ENCODE results near the gene FAM120A. TPM values are rescaled to one million over a fixed set of nuclear protein-coding genes. Genes with fewer than 3 reads are reported as not detected.
A peak's percentile ranks its signal among the peaks of the same experiment; 100 is the strongest.

The FAM120A gene
- total RNA-seq, 2 donors from 2014 or later = 38.3 to 46.1 TPM

DNA sequence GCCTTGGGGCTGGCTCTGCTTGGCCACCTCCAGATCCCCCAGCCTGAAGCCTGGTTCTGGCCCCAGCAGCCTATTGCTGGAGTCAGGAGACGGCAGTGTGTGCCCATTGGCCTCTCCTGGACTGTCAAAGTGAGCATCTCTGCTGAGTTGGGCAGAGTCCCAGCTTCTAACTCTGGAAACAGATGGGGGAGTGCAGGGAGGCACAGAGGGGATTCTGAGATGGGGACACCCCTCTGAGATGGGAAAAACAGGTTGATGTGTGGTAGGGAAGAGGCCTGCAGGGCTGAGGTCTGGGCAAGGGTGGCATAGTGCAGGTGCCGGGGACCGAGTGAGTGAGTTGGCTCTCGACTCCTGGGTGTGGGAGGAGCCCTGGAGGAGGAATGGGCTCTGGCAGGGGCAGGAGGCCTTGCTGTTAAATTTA, 152.4 kb downstream of the FAM120A start:
- no peaks in the 10 kb centered on the region for H3K27me3 Mint-ChIP-seq (ENCODE audit: insufficient read depth)
- H3K4me3 Mint-ChIP-seq = no peak overlapping the region
- Histone ChIP-seq H3K4me1 (ENCODE audit: control insufficient read depth, insufficient read depth, low read length) (peaks cover 6% of the 10 kb centered on the region), H3K27me3 (ENCODE audit: control insufficient read depth, insufficient read depth, low read length, poor library complexity, severe bottlenecking) (no peaks in the 10 kb centered on the region), H3K9ac (ENCODE audit: extremely low read depth, low read length, poor library complexity, severe bottlenecking) (no peak overlapping the region), H3K9me3 (ENCODE audit: control insufficient read depth, low read length) (peaks cover 13% of the 10 kb centered on the region), H3K27ac (ENCODE audit: low read depth, low read length) (no peak overlapping the region), H3K36me3 (ENCODE audit: control insufficient read depth, insufficient read depth, low read length) (no peaks in the 10 kb centered on the region), H3K4me3 (ENCODE audit: low read length) (no peak overlapping the region)
- H3K9me3 Mint-ChIP-seq = peaks cover 25% of the 10 kb centered on the region
- WGBS, 2 experiments (ENCODE audit: insufficient coverage in 1 of 2, insufficient read length in 1 of 2) = 69% methylated on average over 4 of the region's 4 CpGs; no CpG with 5 or more reads in 1 of the 2 experiments
- DNase-seq = no peak
- H3K27ac Mint-ChIP-seq = peak overlapping the region; percentile 41
- peaks cover 27% of the 10 kb centered on the region for H3K4me1 Mint-ChIP-seq
- H3K36me3 Mint-ChIP-seq (ENCODE audit: low read depth) = peaks cover 16% of the 10 kb centered on the region
- TF ChIP-seq, protein P1, sequence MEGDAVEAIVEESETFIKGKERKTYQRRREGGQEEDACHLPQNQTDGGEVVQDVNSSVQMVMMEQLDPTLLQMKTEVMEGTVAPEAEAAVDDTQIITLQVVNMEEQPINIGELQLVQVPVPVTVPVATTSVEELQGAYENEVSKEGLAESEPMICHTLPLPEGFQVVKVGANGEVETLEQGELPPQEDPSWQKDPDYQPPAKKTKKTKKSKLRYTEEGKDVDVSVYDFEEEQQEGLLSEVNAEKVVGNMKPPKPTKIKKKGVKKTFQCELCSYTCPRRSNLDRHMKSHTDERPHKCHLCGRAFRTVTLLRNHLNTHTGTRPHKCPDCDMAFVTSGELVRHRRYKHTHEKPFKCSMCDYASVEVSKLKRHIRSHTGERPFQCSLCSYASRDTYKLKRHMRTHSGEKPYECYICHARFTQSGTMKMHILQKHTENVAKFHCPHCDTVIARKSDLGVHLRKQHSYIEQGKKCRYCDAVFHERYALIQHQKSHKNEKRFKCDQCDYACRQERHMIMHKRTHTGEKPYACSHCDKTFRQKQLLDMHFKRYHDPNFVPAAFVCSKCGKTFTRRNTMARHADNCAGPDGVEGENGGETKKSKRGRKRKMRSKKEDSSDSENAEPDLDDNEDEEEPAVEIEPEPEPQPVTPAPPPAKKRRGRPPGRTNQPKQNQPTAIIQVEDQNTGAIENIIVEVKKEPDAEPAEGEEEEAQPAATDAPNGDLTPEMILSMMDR (conservative IDR thresholded peaks at IDR 0.05) = no peak

DNA sequence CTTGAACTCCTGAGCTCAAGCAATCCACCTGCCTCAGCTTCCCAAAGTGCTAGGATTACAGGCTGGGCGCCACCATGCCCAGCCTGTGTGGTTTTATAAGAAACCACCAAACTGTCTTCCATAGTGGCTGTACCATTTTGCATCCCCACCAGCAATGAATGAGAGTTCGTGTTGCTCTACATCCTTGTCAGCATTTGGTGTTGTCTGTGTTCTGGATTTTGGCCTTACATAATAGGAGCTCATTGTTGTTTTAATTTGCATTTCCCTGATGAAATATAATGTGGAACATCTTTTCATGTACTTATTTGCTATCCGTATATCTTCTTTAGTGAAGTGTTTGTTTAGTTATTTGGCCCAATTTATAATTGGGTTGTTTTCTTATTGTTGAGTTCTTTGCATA, 154.7 kb downstream of the FAM120A start:
- Mint-ChIP-seq H3K9me3 (peaks cover 38% of the 10 kb centered on the region), H3K36me3 (ENCODE audit: low read depth) (peaks cover 24% of the 10 kb centered on the region), H3K27me3 (ENCODE audit: insufficient read depth) (no peaks in the 10 kb centered on the region), H3K4me3 (no peak overlapping the region), H3K27ac (no peak overlapping the region), H3K4me1 (peaks cover 5% of the 10 kb centered on the region)
- no peaks in the 10 kb centered on the region for H3K36me3 ChIP-seq (ENCODE audit: control insufficient read depth, insufficient read depth, low read length)
- no peak overlapping the region for H3K9ac ChIP-seq (ENCODE audit: extremely low read depth, low read length, poor library complexity, severe bottlenecking)
- H3K9me3 ChIP-seq (ENCODE audit: control insufficient read depth, low read length) = peaks cover 27% of the 10 kb centered on the region
- H3K4me1 ChIP-seq (ENCODE audit: control insufficient read depth, insufficient read depth, low read length) = no peaks in the 10 kb centered on the region
- no peak overlapping the region for H3K4me3 ChIP-seq (ENCODE audit: low read length)
- WGBS, 2 experiments (ENCODE audit: insufficient coverage in 1 of 2, insufficient read length in 1 of 2) = 50 to 65% methylated on average over 2 to 3 of the region's 3 CpGs
- no peak overlapping the region for H3K27ac ChIP-seq (ENCODE audit: low read depth, low read length)
- DNase-seq = no peak
- H3K27me3 ChIP-seq (ENCODE audit: control insufficient read depth, insufficient read depth, low read length, poor library complexity, severe bottlenecking) = no peaks in the 10 kb centered on the region
- TF ChIP-seq, protein P1 (conservative IDR thresholded peaks at IDR 0.05) = no peak

DNA sequence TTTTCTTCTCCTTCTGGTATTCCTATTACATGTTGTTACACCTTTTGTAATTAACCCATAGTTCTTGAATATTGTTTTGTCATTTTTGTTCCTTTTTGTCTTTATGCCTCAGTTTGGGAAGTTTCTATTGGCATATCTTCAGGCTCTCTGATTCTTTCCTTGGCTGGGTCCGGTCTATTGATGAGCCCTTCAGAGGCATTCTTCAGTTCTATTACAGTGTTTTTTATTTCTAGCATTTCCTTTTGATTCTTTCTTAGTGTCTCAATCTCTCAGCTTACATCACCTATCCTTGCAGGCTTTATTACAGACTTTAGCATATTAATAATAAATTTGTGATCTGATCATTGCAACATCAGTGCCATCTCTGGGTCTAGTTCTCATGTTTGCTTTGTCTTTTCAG, 158.7 kb downstream of the FAM120A start:
- no peak overlapping the region for H3K4me3 ChIP-seq (ENCODE audit: low read length)
- TF ChIP-seq, protein P1 (conservative IDR thresholded peaks at IDR 0.05) = no peak
- peaks cover 22% of the 10 kb centered on the region for H3K9me3 ChIP-seq (ENCODE audit: control insufficient read depth, low read length)
- Mint-ChIP-seq H3K27ac (no peak overlapping the region), H3K36me3 (ENCODE audit: low read depth) (peaks cover 18% of the 10 kb centered on the region), H3K4me1 (no peaks in the 10 kb centered on the region), H3K4me3 (no peak overlapping the region), H3K27me3 (ENCODE audit: insufficient read depth) (no peaks in the 10 kb centered on the region), H3K9me3 (peaks cover 34% of the 10 kb centered on the region)
- H3K36me3 ChIP-seq (ENCODE audit: control insufficient read depth, insufficient read depth, low read length) = no peaks in the 10 kb centered on the region
- WGBS, 2 experiments (ENCODE audit: insufficient coverage in 1 of 2, insufficient read length in 1 of 2) = 95 to 100% methylated on average over 1 of the region's 1 CpG
- no peak overlapping the region for H3K27ac ChIP-seq (ENCODE audit: low read depth, low read length)
- DNase-seq = no peak
- H3K4me1 ChIP-seq (ENCODE audit: control insufficient read depth, insufficient read depth, low read length) = no peaks in the 10 kb centered on the region
- H3K27me3 ChIP-seq (ENCODE audit: control insufficient read depth, insufficient read depth, low read length, poor library complexity, severe bottlenecking) = no peaks in the 10 kb centered on the region
- no peak overlapping the region for H3K9ac ChIP-seq (ENCODE audit: extremely low read depth, low read length, poor library complexity, severe bottlenecking)

Data from endodermal cell (in vitro differentiated cells).